GM19351 (cell line): ENCODE data around the gene SLC9A3.

ENCODE experiments used
- ATAC-seq: cut with Tn5 transposase; IDR thresholded peaks from one replicate; pipeline ENCODE4 v1.9.1; 2021; ENCODE audit warnings: mild to moderate bottlenecking, moderate library complexity; ENCODE audit not compliant: unreplicated experiment

The SLC9A3 gene

GRCh38 chr5:539469-540070, 15.3 kb upstream of the SLC9A3 start:
- no peak for ATAC-seq

- no peak for ATAC-seq
Measured at GRCh38 chr5:538801-539468, 14.7 kb upstream of the SLC9A3 start.

GRCh38 chr5:538271-538771, 14.1 kb upstream of the SLC9A3 start:
- no peak for ATAC-seq

GRCh38 chr5:537621-538071, 13.4 kb upstream of the SLC9A3 start:
- ATAC-seq = no peak

GRCh38 chr5:537098-537497, 12.8 kb upstream of the SLC9A3 start:
- no peak for ATAC-seq

DNA sequence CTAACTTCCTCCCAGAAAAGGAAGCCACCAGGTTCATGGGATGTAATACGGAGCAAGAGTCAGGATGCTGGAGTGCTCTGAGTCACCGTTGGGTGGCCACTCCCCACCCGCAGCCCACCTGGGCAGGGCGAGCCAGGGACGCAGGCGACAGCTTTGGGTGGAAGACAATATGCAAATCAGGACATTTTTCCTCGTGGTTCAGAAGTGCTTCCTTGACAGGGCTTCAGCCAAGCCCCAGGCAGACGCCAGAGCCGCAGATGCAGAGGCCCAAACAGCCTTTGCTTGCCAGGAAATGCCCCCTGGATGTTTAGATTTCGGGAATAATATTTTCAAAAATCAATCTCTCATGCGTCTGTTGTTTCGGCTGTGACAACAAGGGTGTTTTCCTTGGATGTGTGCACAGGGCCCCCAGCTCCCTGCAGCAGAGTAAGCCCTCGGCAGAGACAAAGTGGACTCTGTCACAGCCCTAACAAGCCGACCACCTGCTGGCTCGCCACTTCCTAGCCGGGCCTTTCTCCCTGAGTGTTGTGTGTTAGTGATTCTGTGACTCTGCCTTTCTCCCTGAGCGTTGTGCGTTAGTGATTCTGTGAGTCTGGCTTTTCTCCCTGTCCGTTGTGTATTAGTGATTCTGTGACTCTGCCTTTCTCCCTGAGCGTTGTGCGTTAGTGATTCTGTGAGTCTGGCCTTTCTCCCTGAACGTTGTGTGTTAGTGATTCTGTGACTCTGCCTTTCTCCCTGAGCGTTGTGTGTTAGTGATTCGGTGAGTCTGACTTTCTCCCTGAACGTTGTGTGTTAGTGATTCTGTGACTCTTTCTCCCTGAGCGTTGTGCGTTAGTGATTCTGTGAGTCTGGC, 11.8 kb upstream of the SLC9A3 start:
- ATAC-seq = no peak

- no peak for ATAC-seq
Measured at GRCh38 chr5:534743-535671, 10.8 kb upstream of the SLC9A3 start.

- ATAC-seq = no peak
Measured at GRCh38 chr5:533955-534742, 9.9 kb upstream of the SLC9A3 start.

GRCh38 chr5:533243-533954, 9.2 kb upstream of the SLC9A3 start:
- no peak for ATAC-seq

- ATAC-seq = no peak
Measured at GRCh38 chr5:532521-533242, 8.4 kb upstream of the SLC9A3 start.

GRCh38 chr5:531749-532315, 7.6 kb upstream of the SLC9A3 start:
- no peak for ATAC-seq

DNA sequence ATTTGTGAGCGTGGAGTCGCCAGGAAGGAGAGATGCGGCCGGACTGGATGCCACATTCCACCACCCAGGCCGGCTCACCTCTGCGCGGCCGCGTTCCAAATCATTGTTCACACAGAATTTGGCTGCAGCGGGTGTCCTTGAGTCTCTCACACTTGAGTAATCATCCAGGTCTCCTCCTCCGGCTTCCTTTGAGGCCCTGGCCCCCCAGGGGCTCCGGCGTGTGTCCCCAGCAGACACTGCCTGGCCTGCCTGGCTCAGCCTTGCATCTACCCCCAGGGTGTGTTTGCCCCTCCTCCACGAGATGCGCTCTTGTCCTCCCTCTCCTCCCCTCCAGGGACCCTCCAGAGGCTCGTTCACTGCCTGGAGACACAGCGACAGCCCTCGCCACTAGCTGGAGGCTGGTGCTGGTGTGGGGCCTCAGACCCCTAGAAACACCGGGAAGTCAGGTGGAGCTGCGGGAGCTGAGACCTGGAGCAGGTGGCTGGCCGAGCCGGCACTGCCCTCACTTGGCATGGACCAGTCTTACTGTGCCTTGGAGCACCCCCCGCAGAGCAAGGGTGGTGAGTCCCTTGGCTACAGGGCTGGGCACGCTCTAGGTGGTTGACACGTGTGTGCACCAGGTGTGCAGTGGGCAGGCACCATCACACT, 7.0 kb upstream of the SLC9A3 start:
- ATAC-seq = no peak

DNA sequence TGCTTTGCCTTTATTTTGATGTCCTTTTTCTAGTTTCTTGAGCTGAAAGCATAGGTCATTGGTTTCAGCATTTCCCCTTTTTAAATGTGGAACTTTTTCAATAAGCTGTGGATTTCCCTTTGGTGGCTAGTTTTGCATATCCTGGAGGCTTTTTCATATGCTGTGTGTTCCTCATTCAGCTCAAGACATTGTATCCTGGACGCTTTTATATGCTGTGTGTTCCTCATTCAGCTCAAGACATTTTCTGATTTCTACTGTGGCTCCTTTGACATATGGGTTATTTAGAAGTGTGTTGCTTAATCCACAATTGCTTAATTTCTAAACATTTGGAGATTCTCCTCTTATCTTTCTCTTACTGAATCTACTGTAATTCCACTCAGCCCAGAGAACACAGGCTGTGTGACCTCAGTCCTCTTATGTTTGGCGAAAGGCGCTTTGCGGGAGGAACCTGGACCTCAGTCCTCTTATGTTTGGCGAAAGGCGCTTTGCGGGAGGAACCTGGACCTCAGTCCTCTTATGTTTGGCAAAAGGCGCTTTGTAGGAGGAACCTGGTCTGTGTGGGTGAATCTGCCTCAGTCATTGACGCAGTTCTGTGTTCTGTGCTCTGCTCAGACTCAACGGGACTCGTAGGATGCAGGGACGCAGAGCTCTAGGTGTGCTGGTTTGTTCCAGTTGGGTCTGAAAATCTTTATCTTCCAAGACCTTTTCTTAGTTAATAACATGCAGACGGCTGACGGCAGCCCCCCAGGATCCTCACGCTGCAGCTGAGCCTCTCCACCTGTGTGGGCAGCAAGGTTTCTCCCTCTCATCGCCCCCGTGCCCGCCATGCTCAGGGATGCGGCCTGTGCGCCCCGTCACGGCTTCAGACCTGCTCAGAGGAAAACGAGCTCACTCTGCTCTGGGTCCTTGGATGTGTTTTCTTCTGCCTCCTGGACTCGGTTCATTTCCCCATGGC, 6.0 kb upstream of the SLC9A3 start:
- no peak for ATAC-seq

DNA sequence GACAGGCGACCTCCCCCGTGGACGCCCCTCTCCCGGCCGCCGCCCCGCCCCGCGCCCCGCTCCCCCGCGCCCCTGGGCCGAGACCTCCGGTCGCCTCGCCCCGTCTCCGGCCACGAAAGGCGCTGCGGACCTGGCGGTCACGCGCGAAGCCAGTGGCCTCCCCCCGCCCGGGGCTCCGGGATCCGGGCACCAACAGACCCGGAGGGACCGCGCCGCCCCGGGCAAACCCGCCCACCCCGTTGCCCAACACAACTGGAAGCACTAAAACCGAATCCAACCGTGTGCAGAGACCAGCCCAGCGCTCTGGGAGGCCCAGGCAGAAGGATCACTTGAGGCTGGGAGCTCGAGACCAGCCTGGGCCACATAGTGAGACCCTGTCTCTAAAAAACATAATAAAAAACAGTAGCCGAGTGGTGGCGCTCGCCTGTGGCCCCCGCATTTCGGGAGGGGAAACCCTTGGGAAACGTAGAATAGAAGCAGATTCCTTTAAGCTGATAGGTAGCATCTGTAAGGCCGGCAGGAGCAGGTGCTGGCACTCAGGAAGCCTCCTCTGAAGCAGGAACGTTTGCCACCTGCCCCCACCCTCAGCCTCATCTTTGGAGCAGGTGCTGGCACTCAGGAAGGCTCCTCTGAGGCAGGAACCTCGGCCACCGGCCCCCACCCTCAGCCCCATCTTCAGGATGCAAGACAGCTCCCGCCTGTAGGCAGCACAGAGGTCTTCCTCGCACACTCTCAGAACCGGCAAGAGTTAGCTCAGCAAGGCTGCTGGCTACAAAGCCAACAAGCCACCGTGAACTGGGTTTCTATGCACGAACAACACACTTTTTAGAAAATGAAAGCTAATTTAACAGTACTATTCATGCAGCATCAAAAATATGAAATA, 4.6 kb upstream of the SLC9A3 start:
- no peak for ATAC-seq
